ENCODE data around the gene ZBTB39. TPM values are rescaled to one million over a fixed set of nuclear protein-coding genes. Genes with fewer than 3 reads are reported as not detected.

The ZBTB39 gene
- total RNA-seq, 4 donors from 2014 or later = 3.5 to 7.2 (median 6.6) TPM

- ATAC-seq (ENCODE audit: low FRiP score) (no peak), DNase-seq (ENCODE audit: low spot score) (no peak)
- TF ChIP-seq CTCF (IDR thresholded peaks at IDR 0.05) = no peak
These were observed 6.9 kb downstream of the ZBTB39 start for GRCh38 chr12:56999456-56999855.

GRCh38 chr12:56998981-56999380 lies 7.4 kb downstream of the ZBTB39 start:
- DNase-seq (ENCODE audit: low spot score) (no peak), ATAC-seq (ENCODE audit: low FRiP score) (no peak)
- no peak for TF ChIP-seq CTCF (IDR thresholded peaks at IDR 0.05)

GRCh38 chr12:56998316-56998715 lies 8.0 kb downstream of the ZBTB39 start:
- no peak for TF ChIP-seq CTCF (IDR thresholded peaks at IDR 0.05)
- DNase-seq (ENCODE audit: low spot score) (no peak), ATAC-seq (ENCODE audit: low FRiP score) (no peak)

- no peak for ATAC-seq (ENCODE audit: low FRiP score)
These were observed 9.4 kb downstream of the ZBTB39 start for GRCh38 chr12:56996793-56997545.

GRCh38 chr12:56995930-56996496 lies 10.3 kb downstream of the ZBTB39 start:
- ATAC-seq (ENCODE audit: low FRiP score) (no peak), DNase-seq (ENCODE audit: low spot score) (no peak)
- TF ChIP-seq CTCF (IDR thresholded peaks at IDR 0.05) = no peak

More at GRCh38 chr12:56996793-56997545, 9.4 kb downstream of the ZBTB39 start:
- TF ChIP-seq CTCF (IDR thresholded peaks at IDR 0.05) = no peak
- DNase-seq (ENCODE audit: low spot score) = no peak

GRCh38 chr12:56995201-56995929 lies 11.0 kb downstream of the ZBTB39 start:
- no peak for TF ChIP-seq CTCF (IDR thresholded peaks at IDR 0.05)
- no peak for DNase-seq (ENCODE audit: low spot score)
- no peak for ATAC-seq (ENCODE audit: low FRiP score)
